NCI-H1092 (cell line): Measurements from ENCODE around the gene DNASE2.

Experiments used
- DNase-seq: peaks from one replicate; lab custom pipeline; 2025; lab: John Stamatoyannopoulos, UW

The DNASE2 gene

GRCh38 chr19:12834566-12834943, 46.7 kb downstream of the DNASE2 start, which contains the start of gene RTBDN:
Gene RTBDN, minus strand, starts transcription at chr19:12834579. Its CDS starts 4,600 bp downstream, at chr19:12829979.
- DNase-seq = no peak

GRCh38 chr19:12833738-12834565, 47.3 kb downstream of the DNASE2 start:
- peak; percentile 53 for DNase-seq

- no peak for DNase-seq
Observed at GRCh38 chr19:12833418-12833737, 47.9 kb downstream of the DNASE2 start.

GRCh38 chr19:12828494-12828893, 52.8 kb downstream of the DNASE2 start:
- peak; percentile 76 for DNase-seq

- DNase-seq = peak; percentile 14
Observed at GRCh38 chr19:12825254-12826131, 55.8 kb downstream of the DNASE2 start.
